Measurements from ENCODE around the gene EEF1AKMT1.

DNA sequence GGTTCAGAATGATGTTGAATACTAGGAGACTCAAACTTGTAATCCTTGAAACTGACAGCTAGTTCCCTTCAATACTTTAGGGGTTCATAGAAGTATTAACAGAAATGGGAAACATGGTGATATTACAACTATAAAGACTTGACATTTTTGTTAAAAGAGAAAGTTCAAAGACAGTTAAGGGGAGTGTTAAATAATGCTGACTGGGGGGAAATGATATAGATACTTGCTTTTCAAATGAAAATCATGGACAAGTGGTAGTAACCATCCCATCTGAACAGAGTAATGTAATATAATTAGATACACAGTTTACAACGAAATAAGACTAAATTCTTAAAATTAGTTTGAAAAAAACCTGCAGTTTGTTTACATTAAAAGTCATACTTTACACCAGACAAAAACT, 6.6 kb upstream of the EEF1AKMT1 start:
- TF ChIP-seq POLR2A (IDR thresholded peaks at IDR 0.05; ENCODE audit: low read depth, low read length): no peak
- TF ChIP-seq POLR2AphosphoS5 (IDR thresholded peaks at IDR 0.05; ENCODE audit: low read depth, low read length): no peak

All from GM12892 (cell line).